HepG2 (cell line): ENCODE results near the gene FKBP1A. TPM values are rescaled to one million over a fixed set of nuclear protein-coding genes. Genes with fewer than 3 reads are reported as not detected.

Experiments used
- DNMT3B ChIP-seq: conservative IDR thresholded peaks from 2 replicates; pipeline ENCODE4 v1.6.1; 2016; ENCODE audit warnings: missing biosample characterization, control low read depth
- FOXP1 ChIP-seq, 2 experiments: fragments of 450-650 bp in 1 of 2; IDR thresholded peaks; 2 replicates each; pipeline ENCODE4 v1.6.1; 2017 to 2018; ENCODE audit warnings: antibody characterized with exemption in 1 of 2
- HDAC1 ChIP-seq: sonication (generic); formaldehyde crosslinking; IDR thresholded peaks from 2 replicates; pipeline ENCODE4 v1.5.1; 2020; ENCODE audit warnings: mild to moderate bottlenecking, missing genetic modification reagents
- HMG20A ChIP-seq: IDR thresholded peaks from 2 replicates; pipeline ENCODE4 v1.6.1; 2016; ENCODE audit warnings: borderline replicate concordance
- NCOA1 ChIP-seq: sonication (generic); formaldehyde crosslinking; IDR thresholded peaks from 2 replicates; pipeline ENCODE4 v1.9.0; 2021; ENCODE audit warnings: missing genetic modification reagents
- NKX3-1 ChIP-seq: sonication (generic); formaldehyde crosslinking; IDR thresholded peaks from 2 replicates; pipeline ENCODE4 v1.5.0; 2020; ENCODE audit warnings: missing genetic modification reagents
- PRPF4 ChIP-seq: fragments of 200-400 bp; formaldehyde crosslinking; IDR thresholded peaks from 2 replicates; pipeline ENCODE4 v1.6.1; 2016; ENCODE audit warnings: low read length, low read depth; ENCODE audit not compliant: poor library complexity, severe bottlenecking
- RXRA ChIP-seq: sonication (generic); formaldehyde crosslinking; IDR thresholded peaks from 2 replicates; pipeline ENCODE4 v1.5.1; 2020; ENCODE audit warnings: missing genetic modification reagents
- YEATS4 ChIP-seq: sonication (generic); formaldehyde crosslinking; IDR thresholded peaks from 2 replicates; pipeline ENCODE4 v1.4.0; 2020; ENCODE audit warnings: missing genetic modification reagents, borderline replicate concordance
- ZFP91 ChIP-seq: sonication (generic); formaldehyde crosslinking; IDR thresholded peaks from 2 replicates; pipeline ENCODE4 v1.9.0; 2022; ENCODE audit warnings: missing genetic modification reagents, mild to moderate bottlenecking, borderline replicate concordance
- ZMAT3 ChIP-seq: sonication (generic); formaldehyde crosslinking; conservative IDR thresholded peaks from 2 replicates; pipeline ENCODE4 v1.7.0; 2021; ENCODE audit warnings: missing genetic modification reagents
- ZNF180 ChIP-seq: sonication (generic); formaldehyde crosslinking; IDR thresholded peaks from 2 replicates; pipeline ENCODE4 v1.4.0; 2020; ENCODE audit warnings: low read depth, missing genetic modification reagents, borderline replicate concordance
- ZNF329 ChIP-seq: sonication (generic); formaldehyde crosslinking; IDR thresholded peaks from 2 replicates; pipeline ENCODE4 v1.9.0; 2021; ENCODE audit warnings: low read depth, mild to moderate bottlenecking, missing genetic modification reagents
- ZNF660 ChIP-seq: sonication (generic); formaldehyde crosslinking; IDR thresholded peaks from 2 replicates; pipeline ENCODE4 v1.5.1; 2020; ENCODE audit warnings: mild to moderate bottlenecking, low read depth, missing genetic modification reagents, borderline replicate concordance
- ZNF766 ChIP-seq: sonication (generic); formaldehyde crosslinking; IDR thresholded peaks from 2 replicates; pipeline ENCODE4 v1.5.0; 2020; ENCODE audit warnings: missing genetic modification reagents, borderline replicate concordance
- ZNF776 ChIP-seq: sonication (generic); formaldehyde crosslinking; IDR thresholded peaks from 2 replicates; pipeline ENCODE4 v1.4.0; 2020; ENCODE audit warnings: mild to moderate bottlenecking, missing genetic modification reagents
- ZNF878 ChIP-seq: sonication (generic); formaldehyde crosslinking; IDR thresholded peaks from 2 replicates; pipeline ENCODE4 v1.8.1; 2023; ENCODE audit warnings: mild to moderate bottlenecking, missing genetic modification reagents, moderate library complexity
- polyA plus RNA-seq, 8 experiments: library from polyadenylated mRNA; depleted of rRNA in 3 of 8; stranded (reverse) in 7 of 8; unstranded in 1 of 8; fragments of >200 nt; fragmentation: Illumina TruSeq in 4 of 8; extraction: Trizol in 4 of 8; gene quantifications; 2 replicates each; pipeline versions ENCODE4 v1.2.1 to v1.2.3, GENCODE V29; 2011 to 2016; ENCODE audit warnings: low read depth in 4 of 8, missing spikeins in 1 of 8, mixed read lengths in 1 of 8; ENCODE audit not compliant: insufficient read depth in 1 of 8
- total RNA-seq, 5 experiments: library from RNA; depleted of rRNA; stranded (reverse); fragments of >200 nt; fragmentation: Illumina TruSeq; extraction: Trizol; gene quantifications; 2 replicates each; pipeline ENCODE4 v1.2.3, GENCODE V29; 2016; ENCODE audit warnings: low read depth in 1 of 5
- TF ChIP-seq, protein P1 (sequence below): sonication (generic); formaldehyde crosslinking; IDR thresholded peaks from 2 replicates; pipeline ENCODE4 v1.8.1; 2023; ENCODE audit warnings: missing genetic modification reagents, mild to moderate bottlenecking, borderline replicate concordance
- TF ChIP-seq, protein P2 (sequence below), 2 experiments: sonication (generic) in 1 of 2; formaldehyde crosslinking in 1 of 2; IDR thresholded peaks; 2 replicates each; pipeline versions ENCODE4 v1.6.1 to v1.9.0; 2014 to 2022; ENCODE audit warnings: antibody characterized with exemption in 1 of 2, borderline replicate concordance in 1 of 2, inconsistent platforms in 1 of 2, low read depth in 1 of 2, missing genetic modification reagents in 1 of 2
- TF ChIP-seq, protein P3 (sequence below): sonication (generic); formaldehyde crosslinking; IDR thresholded peaks from 2 replicates; pipeline ENCODE4 v1.9.0; 2021; ENCODE audit warnings: missing genetic modification reagents, mild to moderate bottlenecking, borderline replicate concordance

The FKBP1A gene
- total and polyA plus RNA-seq, 2 of the 13 experiments (the other 11 are each of a cell fraction or from before 2014, with no cell fraction given): 119 to 468 TPM

- TF ChIP-seq ZNF180 (CRISPR knock-in tag) (no peak), FOXP1 (IDR thresholded peaks at IDR 0.05) (no peak), FOXP1 (CRISPR knock-in tag; IDR thresholded peaks at IDR 0.05) (peak; percentile 55; the same call in 1 of the 2 replicates), NCOA1 (no peak), ZMAT3 (CRISPR knock-in tag) (peak; percentile 45; the same call in 1 of the 2 replicates), ZNF776 (no peak), HMG20A (CRISPR knock-in tag) (peak; percentile 85), ZNF878 (CRISPR knock-in tag) (no peak), DNMT3B (CRISPR knock-in tag) (peak; percentile 98), HDAC1 (CRISPR knock-in tag) (peak; percentile 83), YEATS4 (CRISPR knock-in tag) (no peak), RXRA (CRISPR knock-in tag) (peak; percentile 64; the same call in 1 of the 2 replicates), ZNF660 (no peak), ZNF766 (no peak), NKX3-1 (no peak), PRPF4 (no peak), ZNF329 (CRISPR knock-in tag) (no peak), ZFP91 (CRISPR knock-in tag) (no peak)
- TF ChIP-seq, protein P1, sequence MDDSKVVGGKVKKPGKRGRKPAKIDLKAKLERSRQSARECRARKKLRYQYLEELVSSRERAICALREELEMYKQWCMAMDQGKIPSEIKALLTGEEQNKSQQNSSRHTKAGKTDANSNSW: no peak
- TF ChIP-seq, protein P2, sequence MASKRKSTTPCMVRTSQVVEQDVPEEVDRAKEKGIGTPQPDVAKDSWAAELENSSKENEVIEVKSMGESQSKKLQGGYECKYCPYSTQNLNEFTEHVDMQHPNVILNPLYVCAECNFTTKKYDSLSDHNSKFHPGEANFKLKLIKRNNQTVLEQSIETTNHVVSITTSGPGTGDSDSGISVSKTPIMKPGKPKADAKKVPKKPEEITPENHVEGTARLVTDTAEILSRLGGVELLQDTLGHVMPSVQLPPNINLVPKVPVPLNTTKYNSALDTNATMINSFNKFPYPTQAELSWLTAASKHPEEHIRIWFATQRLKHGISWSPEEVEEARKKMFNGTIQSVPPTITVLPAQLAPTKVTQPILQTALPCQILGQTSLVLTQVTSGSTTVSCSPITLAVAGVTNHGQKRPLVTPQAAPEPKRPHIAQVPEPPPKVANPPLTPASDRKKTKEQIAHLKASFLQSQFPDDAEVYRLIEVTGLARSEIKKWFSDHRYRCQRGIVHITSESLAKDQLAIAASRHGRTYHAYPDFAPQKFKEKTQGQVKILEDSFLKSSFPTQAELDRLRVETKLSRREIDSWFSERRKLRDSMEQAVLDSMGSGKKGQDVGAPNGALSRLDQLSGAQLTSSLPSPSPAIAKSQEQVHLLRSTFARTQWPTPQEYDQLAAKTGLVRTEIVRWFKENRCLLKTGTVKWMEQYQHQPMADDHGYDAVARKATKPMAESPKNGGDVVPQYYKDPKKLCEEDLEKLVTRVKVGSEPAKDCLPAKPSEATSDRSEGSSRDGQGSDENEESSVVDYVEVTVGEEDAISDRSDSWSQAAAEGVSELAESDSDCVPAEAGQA (IDR thresholded peaks at IDR 0.05; ENCODE audit: low read depth): no peak
- TF ChIP-seq, protein P2 (CRISPR knock-in tag; IDR thresholded peaks at IDR 0.05; ENCODE audit: borderline replicate concordance): no peak
- TF ChIP-seq, protein P3, sequence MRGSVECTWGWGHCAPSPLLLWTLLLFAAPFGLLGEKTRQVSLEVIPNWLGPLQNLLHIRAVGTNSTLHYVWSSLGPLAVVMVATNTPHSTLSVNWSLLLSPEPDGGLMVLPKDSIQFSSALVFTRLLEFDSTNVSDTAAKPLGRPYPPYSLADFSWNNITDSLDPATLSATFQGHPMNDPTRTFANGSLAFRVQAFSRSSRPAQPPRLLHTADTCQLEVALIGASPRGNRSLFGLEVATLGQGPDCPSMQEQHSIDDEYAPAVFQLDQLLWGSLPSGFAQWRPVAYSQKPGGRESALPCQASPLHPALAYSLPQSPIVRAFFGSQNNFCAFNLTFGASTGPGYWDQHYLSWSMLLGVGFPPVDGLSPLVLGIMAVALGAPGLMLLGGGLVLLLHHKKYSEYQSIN (CRISPR knock-in tag): no peak
Measured at GRCh38 chr20:1415667-1416468, 23.0 kb upstream of the FKBP1A start (continued).
